GM19467 (cell line): ENCODE results near the gene MIB1.

Experiments used
- ATAC-seq: cut with Tn5 transposase; IDR thresholded peaks from one replicate; pipeline ENCODE4 v1.9.1; 2021; ENCODE audit warnings: mild to moderate bottlenecking, moderate library complexity; ENCODE audit not compliant: unreplicated experiment

Gene MIB1

DNA sequence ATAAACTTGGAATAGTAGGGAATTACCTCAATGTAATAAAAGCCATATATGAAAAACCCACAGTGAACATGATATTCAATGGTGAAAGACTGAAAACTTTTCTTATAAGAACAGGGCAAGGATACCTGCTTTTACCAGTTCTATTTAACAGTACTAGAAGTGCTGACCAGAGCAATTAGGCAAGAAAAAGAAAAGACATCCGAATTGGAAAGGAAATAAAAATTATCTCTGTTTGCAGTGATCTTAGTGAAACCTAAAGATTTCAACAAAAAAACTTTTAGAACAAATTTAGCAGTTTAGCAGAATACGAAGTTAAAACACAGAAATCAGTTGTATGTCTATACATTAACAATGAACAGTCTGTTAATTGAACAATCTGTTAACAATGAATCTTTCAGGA lies 69.1 kb downstream of the MIB1 start:
- no peak for ATAC-seq

DNA sequence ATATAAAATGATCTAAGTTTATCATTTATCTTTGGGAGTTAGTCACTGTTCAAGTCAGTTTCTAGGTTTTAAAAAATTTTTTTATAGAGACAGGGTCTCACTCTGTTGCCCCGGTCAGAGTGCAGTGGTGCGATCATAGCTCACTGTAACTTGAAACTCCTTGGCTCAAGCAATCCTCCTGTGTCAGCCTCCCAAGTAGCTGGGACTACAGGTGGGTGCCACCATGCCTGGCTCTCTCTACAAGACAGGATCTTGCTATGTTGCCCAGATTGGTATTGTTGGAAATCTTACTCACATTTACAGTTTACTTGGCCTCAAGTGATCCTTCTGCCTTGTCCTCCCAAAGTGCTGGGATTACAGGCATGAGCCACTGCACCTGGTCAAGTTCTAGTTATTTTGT lies 74.5 kb downstream of the MIB1 start:
- no peak for ATAC-seq

DNA sequence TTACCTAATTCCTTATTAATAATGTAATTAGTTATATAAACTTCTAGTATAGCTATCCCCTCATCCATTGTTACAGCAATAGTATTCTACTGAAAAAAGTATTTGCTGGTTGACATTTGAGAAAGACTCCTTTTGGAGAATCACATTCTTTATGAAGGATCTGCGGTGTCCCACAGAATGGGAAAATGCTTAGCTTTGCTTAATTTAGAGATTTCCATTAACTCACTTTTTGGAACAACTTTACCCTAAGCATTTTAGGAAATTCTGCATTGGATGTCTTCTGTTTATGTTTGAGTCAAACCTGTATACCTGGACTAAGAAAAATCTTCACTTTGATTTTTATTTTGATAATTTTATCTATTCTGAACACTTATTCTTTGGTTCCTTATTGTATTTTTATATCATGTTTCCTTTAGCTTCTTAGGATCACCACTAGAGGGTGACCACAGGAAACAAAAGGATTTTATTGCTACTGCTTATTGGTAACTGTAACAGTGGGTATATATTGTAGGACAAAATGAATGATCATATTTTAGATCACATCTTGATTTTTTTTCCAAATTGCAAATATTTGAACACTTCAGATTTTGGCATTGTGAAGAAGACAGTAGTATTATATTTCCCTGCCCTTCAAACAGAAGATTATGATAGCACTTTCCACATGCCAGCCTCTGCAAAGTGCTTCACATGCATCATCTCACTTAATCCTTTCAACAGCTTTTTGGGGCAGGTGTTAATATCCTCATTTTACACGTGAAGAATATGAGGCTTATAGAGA lies 79.6 kb downstream of the MIB1 start:
- no peak for ATAC-seq

DNA sequence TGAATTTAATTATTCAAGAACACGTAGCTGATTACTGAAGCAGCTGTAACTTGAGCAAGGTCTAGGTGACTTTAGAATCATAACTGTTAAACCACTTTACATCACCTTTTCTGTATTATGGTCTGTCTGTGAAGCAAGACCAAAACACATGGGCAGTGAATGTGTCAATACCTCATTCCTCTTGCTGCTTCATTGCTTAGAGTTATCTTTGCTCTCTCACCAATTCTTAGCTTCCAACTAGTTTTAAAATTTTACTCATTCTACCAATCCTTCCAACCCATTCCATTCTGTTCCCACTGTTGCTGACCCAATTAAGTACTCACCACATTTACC lies 80.2 kb downstream of the MIB1 start:
- no peak for ATAC-seq

DNA sequence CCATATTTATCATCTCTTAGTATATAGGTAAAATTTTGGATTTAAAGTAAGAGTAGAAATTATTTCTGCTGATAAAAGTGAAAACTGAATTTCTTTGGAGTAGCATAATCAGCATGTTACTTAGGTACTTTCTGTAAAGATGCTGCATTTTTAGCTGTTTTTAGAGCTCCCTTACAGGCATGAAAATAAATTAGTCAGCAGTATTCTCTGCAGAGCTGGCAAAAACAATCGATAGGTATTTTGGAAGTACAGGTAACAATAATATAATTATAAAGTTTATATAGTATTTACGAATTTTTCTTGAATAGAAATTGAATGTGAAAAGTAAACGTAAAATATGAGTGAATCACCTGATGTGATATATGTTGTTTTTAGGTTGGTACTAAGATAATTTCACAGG lies 83.3 kb downstream of the MIB1 start:
- ATAC-seq, result no peak

DNA sequence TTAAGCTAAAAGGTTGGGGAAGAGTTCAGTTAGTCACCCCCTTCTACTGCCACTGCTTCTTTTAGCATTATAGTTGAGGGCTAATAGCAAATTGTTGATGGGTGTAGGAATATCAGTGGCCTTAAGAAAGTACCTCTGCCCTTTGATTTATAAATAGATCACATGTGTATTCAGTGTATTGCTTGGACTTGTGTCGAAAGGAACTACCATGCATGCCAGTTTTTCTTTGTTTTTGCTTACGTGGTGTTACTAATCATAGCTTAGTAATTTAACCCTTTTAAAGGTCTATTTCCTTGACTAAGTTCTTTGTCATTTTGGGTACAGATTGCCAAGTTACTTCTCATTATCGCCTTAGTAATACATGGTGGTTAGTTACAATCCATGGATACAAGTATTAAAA lies 85.6 kb downstream of the MIB1 start:
- no peak for ATAC-seq

DNA sequence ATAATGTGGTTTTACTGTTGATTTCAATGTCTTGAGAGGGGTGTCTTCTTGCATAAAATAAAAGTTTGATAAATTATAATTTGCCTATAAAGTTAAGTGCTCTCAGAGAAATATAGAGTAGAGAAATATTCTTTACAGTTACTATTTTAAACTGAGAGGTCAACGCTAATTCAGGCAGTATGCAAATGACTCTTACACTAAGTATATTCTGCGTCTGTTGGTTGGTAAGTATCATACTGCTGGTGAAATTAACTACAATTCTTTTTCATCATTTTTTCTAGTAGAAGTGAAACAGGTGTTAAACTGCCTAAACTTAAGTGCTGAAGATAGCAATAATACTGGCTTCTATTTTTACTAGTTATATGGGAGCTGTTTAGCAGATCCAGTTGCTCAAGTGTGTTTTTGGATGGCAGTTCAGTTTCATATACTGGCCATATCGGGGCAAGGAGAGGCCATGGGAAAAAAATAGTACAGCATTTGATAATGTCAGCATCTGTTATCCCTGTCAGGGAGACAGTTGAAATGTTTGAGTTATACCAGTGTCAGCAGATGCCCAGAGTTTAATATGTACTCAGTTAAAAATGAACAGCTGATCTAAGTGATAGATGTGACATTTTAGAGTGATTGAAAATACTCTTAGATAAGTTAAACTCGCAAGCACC lies 86.2 kb downstream of the MIB1 start:
- no peak for ATAC-seq

DNA sequence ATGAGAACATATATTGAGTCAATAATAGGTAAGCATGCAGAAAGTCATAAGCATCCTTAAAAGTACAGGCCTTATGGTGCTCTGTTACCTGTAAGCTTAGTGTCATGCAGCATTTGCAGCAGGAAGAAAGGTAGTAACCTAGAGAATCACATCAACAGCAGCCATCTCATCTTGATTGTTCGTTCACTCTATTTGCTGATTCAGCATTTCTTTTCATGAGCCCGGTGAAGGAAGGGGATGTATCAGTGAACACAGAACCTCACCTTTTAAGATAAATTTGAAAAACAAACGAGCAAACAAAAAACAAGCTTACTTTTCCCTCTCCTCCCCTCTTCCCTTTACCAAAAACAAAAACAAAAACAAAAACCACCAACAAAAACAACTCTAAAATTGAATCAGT lies 89.9 kb downstream of the MIB1 start:
- no peak for ATAC-seq

DNA sequence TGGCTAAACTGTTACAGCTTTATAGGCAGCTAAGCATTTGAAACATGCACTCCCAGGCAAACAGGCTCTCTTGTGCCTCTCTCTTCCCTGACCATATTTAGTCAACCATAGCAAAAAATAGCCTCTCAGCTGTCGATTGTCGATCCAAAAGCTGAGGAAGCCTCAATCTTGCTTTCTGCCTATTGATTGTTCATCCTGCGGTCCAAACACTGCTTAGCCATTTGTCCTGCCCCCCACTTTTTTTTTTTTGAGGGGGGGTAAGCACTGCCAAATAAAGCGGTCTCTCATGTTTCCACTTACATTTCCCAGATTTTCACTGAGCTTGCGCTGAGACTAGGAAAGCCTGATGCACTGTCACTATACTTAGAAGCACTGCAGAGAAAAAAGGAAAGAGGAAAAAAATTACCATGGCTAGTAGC lies 90.8 kb downstream of the MIB1 start:
- no peak for ATAC-seq

DNA sequence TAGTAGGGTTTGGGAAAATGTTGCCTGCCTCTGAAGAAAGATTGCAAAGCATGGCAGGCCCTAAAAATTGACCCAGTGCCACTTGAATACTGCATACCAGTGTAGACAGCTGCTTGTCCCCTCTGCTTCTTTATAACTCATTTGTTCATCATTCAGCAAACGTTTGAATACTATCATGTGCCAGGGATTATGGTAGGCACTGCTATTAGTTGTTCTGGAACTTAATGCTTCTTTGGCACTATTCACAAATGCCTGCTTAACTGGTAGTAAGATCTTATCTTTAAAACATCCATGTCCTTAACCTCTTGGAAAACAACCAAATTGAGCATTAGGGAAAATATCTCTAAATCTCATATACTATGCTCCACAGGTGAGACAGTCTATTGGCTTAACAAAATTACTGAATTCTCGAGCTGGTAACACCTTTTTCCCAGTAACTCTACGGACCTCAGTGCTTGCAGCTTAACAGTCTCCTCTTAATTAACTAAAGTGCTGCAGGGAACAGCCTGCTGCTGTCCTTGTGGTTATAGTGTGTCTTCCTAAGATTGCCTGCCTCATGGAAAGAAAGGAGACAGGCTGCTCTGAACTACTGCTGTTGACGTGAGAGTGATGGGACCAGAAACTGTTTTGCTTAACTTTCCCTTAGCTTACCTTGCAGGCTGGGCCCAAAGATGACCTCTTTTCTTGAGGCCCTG lies 93.2 kb downstream of the MIB1 start:
- ATAC-seq, result no peak

DNA sequence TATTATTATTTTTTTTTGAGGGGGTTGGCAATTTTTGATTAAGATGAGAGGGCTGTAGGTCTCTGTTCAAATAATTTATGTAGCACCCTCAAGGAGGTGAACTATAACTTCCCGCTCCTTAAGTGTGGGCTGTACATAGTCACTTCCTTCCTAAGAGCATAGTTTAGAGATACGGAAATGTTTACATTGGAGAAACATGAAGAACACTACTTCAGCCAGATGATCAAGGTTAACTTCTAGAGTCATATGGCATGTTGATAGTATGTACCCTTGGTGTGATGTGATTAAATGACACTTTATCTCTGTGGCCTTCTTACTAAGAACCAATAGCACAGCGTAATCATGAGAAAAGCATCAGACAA lies 93.7 kb downstream of the MIB1 start:
- ATAC-seq, result no peak

DNA sequence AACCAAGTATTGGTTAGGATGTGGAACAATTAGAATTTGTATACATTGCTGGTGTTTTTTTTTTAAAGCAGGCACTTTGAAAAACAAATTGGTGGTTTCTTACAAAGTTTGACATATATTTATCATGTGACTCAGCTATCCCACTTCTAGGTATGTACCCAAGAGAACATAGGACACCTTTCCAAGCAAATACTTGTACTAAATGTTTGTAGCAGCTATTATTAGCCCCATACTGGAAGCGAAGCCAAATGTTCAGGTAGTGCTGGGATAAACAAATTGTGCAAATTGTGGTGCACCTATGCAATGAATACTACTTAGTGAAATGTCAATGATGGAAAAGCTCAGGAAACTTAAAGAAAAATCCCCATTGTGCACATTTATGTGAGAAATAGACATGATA lies 101.0 kb downstream of the MIB1 start:
- no peak for ATAC-seq

DNA sequence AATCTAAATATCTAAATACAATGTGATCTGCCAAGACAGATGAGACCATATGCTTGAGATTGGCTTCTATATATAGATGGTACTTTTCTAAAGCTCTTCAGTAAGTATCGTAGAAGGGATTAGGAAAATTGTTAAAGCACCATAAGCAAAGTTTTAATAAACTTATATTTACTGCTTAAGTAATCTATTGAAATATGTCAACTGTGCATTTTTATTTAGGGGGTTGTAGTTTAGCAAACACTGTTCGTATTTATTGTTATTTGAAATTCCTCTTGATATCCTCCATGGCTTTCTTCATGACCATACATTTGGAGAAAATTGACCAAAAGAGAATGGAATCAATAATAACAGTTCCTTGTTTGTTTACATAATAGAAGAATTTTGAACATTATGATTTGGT lies 102.7 kb downstream of the MIB1 start:
- no peak for ATAC-seq

DNA sequence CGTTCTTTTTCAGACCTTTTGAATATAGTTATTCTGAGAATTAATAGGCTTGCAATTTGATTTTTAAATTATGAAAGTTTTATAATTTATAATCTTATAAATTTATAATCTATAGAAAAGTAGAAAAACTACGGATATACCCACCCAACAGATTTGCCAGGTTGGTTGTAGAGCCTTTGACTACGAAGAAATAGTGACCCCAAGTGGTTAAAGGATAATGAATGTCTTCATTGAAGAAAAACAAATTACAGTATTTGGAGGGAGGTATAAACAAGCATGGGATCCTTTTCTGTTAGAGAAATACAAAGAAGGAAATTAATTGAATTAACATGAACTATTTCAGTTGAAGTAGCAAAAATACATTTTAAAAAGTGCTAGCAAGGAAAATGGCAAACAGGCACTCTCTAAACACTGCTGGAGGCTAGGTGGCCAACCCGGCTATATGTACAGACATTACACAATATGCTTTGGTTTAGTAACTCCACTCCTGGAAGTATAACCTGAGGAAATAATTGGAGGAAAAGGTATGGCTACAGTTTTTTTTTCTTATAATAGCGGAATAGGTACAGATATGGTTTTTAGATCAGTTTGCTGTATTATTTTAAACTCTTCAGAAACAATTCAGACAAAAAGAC lies 110.9 kb downstream of the MIB1 start:
- ATAC-seq, result no peak

DNA sequence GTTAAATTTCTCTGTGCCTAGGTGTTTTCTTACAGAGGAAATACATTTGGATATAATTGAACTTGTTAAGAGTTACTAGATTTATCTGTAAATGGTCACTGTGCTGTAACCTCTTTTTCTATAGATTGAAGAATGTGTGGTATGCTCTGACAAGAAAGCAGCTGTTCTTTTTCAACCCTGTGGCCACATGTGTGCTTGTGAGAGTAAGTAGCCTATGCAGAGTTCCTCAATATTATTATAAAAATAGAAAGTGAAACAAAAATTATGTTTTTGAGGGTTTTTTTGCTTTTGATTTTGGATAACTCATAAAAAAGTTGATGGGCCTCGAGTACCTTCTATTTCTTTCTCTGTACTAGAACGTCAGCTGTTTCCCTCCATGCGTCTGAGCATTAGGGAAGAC lies 112.4 kb downstream of the MIB1 start:
- peak; percentile 90 for ATAC-seq

DNA sequence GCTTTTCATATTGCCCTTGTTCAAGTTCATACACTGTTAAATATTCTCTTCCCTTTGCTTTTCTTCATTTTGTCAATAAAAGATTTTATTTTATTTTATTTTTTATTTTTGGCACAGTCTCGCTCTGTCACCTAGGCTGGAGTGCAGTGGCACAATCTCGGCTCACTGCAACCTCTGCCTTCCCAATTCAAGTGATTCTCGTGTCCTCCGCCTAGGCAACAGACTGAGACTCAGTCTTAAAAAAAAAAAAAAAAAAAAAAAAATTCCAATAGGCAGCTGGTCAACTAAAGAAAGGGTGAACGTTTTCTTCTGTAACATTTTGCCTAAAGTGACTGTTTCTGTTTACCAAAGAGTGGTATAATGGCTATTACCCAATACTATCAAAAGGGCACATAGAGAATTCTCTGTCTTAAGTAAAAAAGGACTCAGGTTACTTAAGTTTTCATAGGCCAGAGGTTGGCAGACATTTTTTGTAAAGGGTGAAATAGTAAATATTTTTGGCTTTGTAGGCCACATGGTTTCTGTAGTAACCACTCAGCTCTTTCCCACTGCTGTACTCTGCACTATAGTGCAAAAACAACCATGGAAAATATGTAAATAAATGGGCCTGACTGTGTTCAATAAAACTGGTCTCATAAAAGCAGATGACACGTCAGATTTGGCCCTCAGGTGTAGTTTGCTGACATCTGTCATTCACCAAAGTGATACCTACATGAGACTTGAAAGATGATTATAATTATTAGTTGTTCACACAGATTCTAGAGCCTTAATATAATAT lies 113.4 kb downstream of the MIB1 start:
- no peak for ATAC-seq

DNA sequence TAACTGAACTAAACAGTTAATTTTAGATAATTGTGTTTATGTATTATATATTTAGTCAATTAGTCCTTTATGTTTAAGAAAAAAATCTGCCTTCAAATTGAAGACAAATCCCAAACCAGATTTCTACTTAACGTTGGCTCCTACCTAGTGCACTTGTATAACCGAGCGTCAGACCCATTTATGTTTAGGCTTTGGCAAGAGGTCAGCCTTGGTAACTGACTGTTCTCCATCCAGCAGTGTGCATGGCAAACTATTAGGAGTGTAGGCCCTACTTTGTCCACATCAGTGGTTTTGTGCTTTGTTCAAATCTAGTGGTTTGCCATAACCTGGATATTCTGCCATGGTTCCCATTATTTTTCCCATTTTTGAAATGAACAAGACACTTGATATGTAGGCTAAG lies 114.8 kb downstream of the MIB1 start:
- ATAC-seq, result no peak

DNA sequence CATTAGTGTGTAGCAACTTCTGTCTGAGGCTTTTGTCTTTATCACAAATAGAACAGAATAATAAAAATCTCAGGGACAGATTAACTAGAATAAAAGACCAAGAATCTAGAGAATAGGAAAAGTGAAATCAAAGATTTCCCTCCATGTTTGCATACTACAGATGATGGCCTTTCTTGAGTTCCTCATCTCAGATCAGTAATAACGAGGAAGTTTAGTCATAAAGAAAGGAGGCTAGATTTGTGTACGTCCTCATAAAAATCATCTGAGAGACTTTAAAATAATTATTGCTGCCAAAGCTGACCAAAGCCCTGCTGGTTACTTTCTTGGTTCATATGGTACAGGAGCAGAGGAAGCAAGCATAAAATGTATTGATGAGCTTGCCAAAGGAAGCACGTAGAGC lies 117.3 kb downstream of the MIB1 start:
- ATAC-seq, result no peak

DNA sequence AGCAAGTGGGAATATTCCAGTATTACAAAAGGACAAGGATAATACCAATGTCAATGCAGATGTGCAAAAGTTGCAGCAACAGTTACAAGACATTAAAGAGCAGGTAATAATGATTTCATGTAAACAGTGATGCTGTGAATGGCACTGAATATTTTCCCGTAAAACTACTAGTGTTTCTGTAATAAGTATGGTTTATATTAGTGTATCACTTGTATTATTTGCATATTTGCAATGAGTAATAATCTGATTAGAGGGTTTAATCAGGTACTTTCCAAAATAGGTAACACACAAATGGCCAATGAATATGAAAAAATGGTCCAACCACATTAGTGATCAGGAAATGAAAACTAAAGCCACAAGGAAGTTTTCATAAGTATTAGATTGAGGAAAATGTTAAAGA lies 118.0 kb downstream of the MIB1 start:
- ATAC-seq, result no peak

DNA sequence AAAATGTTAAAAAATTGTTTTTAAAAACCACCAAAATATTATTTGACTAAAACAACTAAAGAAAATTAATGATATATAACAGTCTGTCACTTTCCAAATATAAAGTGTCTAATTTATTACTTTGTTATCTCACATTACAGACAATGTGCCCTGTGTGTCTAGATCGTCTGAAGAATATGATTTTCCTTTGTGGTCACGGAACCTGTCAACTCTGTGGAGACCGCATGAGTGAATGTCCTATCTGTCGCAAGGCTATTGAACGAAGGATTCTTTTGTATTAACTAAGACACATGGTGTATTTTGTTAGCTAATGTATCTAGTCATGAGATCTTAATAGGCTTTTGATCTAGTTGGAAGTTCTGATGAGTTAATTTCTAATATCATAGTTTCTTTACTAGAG lies 123.8 kb downstream of the MIB1 start:
- no peak for ATAC-seq

DNA sequence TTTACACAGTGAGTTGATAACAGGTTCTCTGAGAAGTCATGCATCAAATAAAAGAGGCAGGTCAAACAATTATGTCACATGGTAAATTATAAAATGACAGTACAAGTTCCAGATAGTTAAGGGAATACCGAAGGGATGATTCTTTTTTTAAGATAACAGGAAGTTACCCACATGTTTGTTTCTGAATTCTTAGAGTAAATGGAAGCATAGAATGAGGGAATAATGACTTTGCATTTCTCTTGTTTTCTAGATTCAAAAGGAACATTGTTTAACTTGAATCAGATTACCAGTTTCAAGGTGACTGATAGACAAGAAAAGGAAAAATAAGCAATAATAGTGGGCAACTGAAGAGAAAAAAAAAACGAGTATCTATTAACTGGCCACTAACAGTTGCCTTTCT lies 124.5 kb downstream of the MIB1 start:
- ATAC-seq, result no peak
